ENCODE data around the gene HUS1B.

GRCh38 chr6:704046-704445 lies 47.1 kb upstream of the HUS1B start:
- TF ChIP-seq ZFX (CRISPR knock-in tag; IDR thresholded peaks at IDR 0.05; ENCODE audit: low read depth) (no peak), MAFK (conservative IDR thresholded peaks at IDR 0.05 in 1 of 2, IDR thresholded peaks at IDR 0.05 in 1 of 2; ENCODE audit: low read length in 2 of 2) (no peak)
